HEK293 (cell line): Measurements from ENCODE around the gene SYNGR4.

ENCODE experiments used
- INSM2 ChIP-seq: fragments of 450-650 bp; formaldehyde crosslinking; IDR thresholded peaks from 2 replicates; pipeline ENCODE4 v1.5.1; 2016; ENCODE audit warnings: missing biosample characterization, missing genetic modification characterization
- KLF7 ChIP-seq: fragments of 450-650 bp; formaldehyde crosslinking; IDR thresholded peaks from 2 replicates; pipeline ENCODE4 v1.5.1; 2016; ENCODE audit warnings: missing biosample characterization, missing genetic modification characterization, borderline replicate concordance
- REPIN1 ChIP-seq: fragments of 450-650 bp; formaldehyde crosslinking; IDR thresholded peaks from 2 replicates; pipeline ENCODE4 v1.5.1; 2017; ENCODE audit warnings: missing biosample characterization, missing genetic modification characterization, low read depth
- WT1 ChIP-seq: fragments of 450-650 bp; formaldehyde crosslinking; IDR thresholded peaks from 2 replicates; pipeline ENCODE4 v1.5.1; 2016; ENCODE audit warnings: missing biosample characterization, missing genetic modification characterization
- YY1 ChIP-seq: fragments of 450-650 bp; formaldehyde crosslinking; IDR thresholded peaks from 2 replicates; pipeline ENCODE4 v1.5.1; 2018; ENCODE audit warnings: missing biosample characterization, missing genetic modification characterization
- YY2 ChIP-seq: fragments of 450-650 bp; formaldehyde crosslinking; IDR thresholded peaks from 2 replicates; pipeline ENCODE4 v1.5.1; 2016; ENCODE audit warnings: missing biosample characterization, missing genetic modification characterization
- ZNF138 ChIP-seq: fragments of 450-650 bp; formaldehyde crosslinking; IDR thresholded peaks from 2 replicates; pipeline ENCODE4 v1.5.1; 2016; ENCODE audit warnings: missing biosample characterization, missing genetic modification characterization, borderline replicate concordance
- ZNF169 ChIP-seq: fragments of 450-650 bp; formaldehyde crosslinking; IDR thresholded peaks from 2 replicates; pipeline ENCODE4 v1.5.1; 2016; ENCODE audit warnings: missing biosample characterization, missing genetic modification characterization
- ZNF221 ChIP-seq: fragments of 450-650 bp; formaldehyde crosslinking; IDR thresholded peaks from 2 replicates; pipeline ENCODE4 v1.5.1; 2017; ENCODE audit warnings: missing biosample characterization, missing genetic modification characterization, borderline replicate concordance
- ZNF274 ChIP-seq, 2 experiments: fragments of 200-500 bp in 1 of 2; fragments of 450-650 bp in 1 of 2; sonication (Bioruptor generic) in 1 of 2; formaldehyde crosslinking in 1 of 2; IDR thresholded peaks; 2 replicates each; pipeline versions ENCODE4 v1.5.1 to v1.6.1; 2014 to 2016; ENCODE audit warnings: borderline replicate concordance in 1 of 2, inconsistent platforms in 1 of 2, low read length in 1 of 2, missing biosample characterization in 1 of 2, missing genetic modification characterization in 1 of 2
- ZNF394 ChIP-seq: fragments of 450-650 bp; formaldehyde crosslinking; IDR thresholded peaks from 2 replicates; pipeline ENCODE4 v1.5.1; 2016; ENCODE audit warnings: missing biosample characterization, missing genetic modification characterization, mild to moderate bottlenecking, moderate library complexity, borderline replicate concordance
- ZNF449 ChIP-seq: fragments of 450-650 bp; formaldehyde crosslinking; IDR thresholded peaks from 2 replicates; pipeline ENCODE4 v1.5.1; 2017; ENCODE audit warnings: missing biosample characterization, mild to moderate bottlenecking, missing genetic modification characterization, moderate library complexity
- ZNF473 ChIP-seq: fragments of 450-650 bp; formaldehyde crosslinking; IDR thresholded peaks from 2 replicates; pipeline ENCODE4 v1.5.1; 2017; ENCODE audit warnings: missing biosample characterization, missing genetic modification characterization
- ZNF48 ChIP-seq: fragments of 450-650 bp; formaldehyde crosslinking; IDR thresholded peaks from 2 replicates; pipeline ENCODE4 v1.5.1; 2016; ENCODE audit warnings: missing biosample characterization, missing genetic modification characterization
- ZNF548 ChIP-seq: fragments of 450-650 bp; formaldehyde crosslinking; IDR thresholded peaks from 2 replicates; pipeline ENCODE4 v1.5.1; 2016; ENCODE audit warnings: missing biosample characterization, missing genetic modification characterization
- ZNF555 ChIP-seq: fragments of 450-650 bp; formaldehyde crosslinking; conservative IDR thresholded peaks from 2 replicates; pipeline ENCODE4 v1.5.1; 2017; ENCODE audit warnings: missing biosample characterization, mild to moderate bottlenecking, missing genetic modification characterization, inconsistent platforms
- ZNF623 ChIP-seq: fragments of 450-650 bp; formaldehyde crosslinking; IDR thresholded peaks from 2 replicates; pipeline ENCODE4 v1.5.1; 2016; ENCODE audit warnings: missing biosample characterization, missing genetic modification characterization
- ZNF624 ChIP-seq: fragments of 450-650 bp; formaldehyde crosslinking; IDR thresholded peaks from 2 replicates; pipeline ENCODE4 v1.5.1; 2017; ENCODE audit warnings: missing biosample characterization, missing genetic modification characterization
- ZNF658 ChIP-seq: fragments of 450-650 bp; formaldehyde crosslinking; IDR thresholded peaks from 2 replicates; pipeline ENCODE4; 2016; ENCODE audit warnings: missing biosample characterization, missing genetic modification characterization
- ZNF692 ChIP-seq: fragments of 450-650 bp; formaldehyde crosslinking; IDR thresholded peaks from 2 replicates; pipeline ENCODE4 v1.5.1; 2016; ENCODE audit warnings: missing biosample characterization, missing genetic modification characterization
- ZSCAN5A ChIP-seq: fragments of 450-650 bp; formaldehyde crosslinking; IDR thresholded peaks from 2 replicates; pipeline ENCODE4 v1.5.1; 2016; ENCODE audit warnings: missing biosample characterization, missing genetic modification characterization
- TF ChIP-seq, protein P1 (sequence below): fragments of 450-650 bp; formaldehyde crosslinking; optimal IDR thresholded peaks from 2 replicates; pipeline ENCODE3; 2016; ENCODE audit warnings: missing biosample characterization, mild to moderate bottlenecking, missing genetic modification characterization
- TF ChIP-seq, protein P2 (sequence below): fragments of 450-650 bp; formaldehyde crosslinking; IDR thresholded peaks from 2 replicates; pipeline ENCODE4 v1.5.1; 2016; ENCODE audit warnings: missing biosample characterization, missing genetic modification characterization
- TF ChIP-seq, protein P3 (sequence below): fragments of 450-650 bp; formaldehyde crosslinking; IDR thresholded peaks from 2 replicates; pipeline ENCODE4 v1.5.1; 2016; ENCODE audit warnings: missing biosample characterization, missing genetic modification characterization

Gene SYNGR4

GRCh38 chr19:48363500-48363809, 712 bp upstream of the SYNGR4 start (continued):
- TF ChIP-seq ZNF449 (tag by site-specific recombination) (peak; percentile 44; the same call in 1 of the 2 replicates), ZNF548 (tag by site-specific recombination) (no peak), ZNF692 (no peak; the same call in 1 of the 2 replicates), ZNF48 (no peak), ZNF623 (tag by site-specific recombination) (0 out of 2 replicates have a peak, but pooled peaks have one; percentile 12), ZNF624 (tag by site-specific recombination) (no peak), ZNF658 (tag by site-specific recombination) (no peak), ZNF169 (tag by site-specific recombination) (no peak), WT1 (tag by site-specific recombination) (0 out of 2 replicates have a peak, but pooled peaks have one; percentile 13), KLF7 (no peak), ZNF473 (tag by site-specific recombination) (no peak), ZNF221 (no peak), ZNF394 (tag by site-specific recombination) (no peak), ZSCAN5A (tag by site-specific recombination) (no peak), YY1 (no peak), ZNF138 (tag by site-specific recombination) (no peak), REPIN1 (0 out of 2 replicates have a peak, but pooled peaks have one; percentile 4), ZNF555 (tag by site-specific recombination) (no peak), INSM2 (tag by site-specific recombination) (no peak), YY2 (tag by site-specific recombination) (no peak), ZNF274 (IDR thresholded peaks at IDR 0.05; ENCODE audit: low read length) (no peak), ZNF274 (tag by site-specific recombination; IDR thresholded peaks at IDR 0.05; ENCODE audit: borderline replicate concordance) (no peak)
- TF ChIP-seq, protein P1, sequence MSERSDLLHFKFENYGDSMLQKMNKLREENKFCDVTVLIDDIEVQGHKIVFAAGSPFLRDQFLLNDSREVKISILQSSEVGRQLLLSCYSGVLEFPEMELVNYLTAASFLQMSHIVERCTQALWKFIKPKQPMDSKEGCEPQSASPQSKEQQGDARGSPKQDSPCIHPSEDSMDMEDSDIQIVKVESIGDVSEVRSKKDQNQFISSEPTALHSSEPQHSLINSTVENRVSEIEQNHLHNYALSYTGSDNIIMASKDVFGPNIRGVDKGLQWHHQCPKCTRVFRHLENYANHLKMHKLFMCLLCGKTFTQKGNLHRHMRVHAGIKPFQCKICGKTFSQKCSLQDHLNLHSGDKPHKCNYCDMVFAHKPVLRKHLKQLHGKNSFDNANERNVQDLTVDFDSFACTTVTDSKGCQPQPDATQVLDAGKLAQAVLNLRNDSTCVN (tag by site-specific recombination): no peak
- TF ChIP-seq, protein P2, sequence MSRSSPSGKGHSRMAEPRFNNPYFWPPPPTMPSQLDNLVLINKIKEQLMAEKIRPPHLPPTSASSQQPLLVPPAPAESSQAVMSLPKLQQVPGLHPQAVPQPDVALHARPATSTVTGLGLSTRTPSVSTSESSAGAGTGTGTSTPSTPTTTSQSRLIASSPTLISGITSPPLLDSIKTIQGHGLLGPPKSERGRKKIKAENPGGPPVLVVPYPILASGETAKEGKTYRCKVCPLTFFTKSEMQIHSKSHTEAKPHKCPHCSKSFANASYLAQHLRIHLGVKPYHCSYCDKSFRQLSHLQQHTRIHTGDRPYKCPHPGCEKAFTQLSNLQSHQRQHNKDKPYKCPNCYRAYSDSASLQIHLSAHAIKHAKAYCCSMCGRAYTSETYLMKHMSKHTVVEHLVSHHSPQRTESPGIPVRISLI (tag by site-specific recombination): no peak
- TF ChIP-seq, protein P3, sequence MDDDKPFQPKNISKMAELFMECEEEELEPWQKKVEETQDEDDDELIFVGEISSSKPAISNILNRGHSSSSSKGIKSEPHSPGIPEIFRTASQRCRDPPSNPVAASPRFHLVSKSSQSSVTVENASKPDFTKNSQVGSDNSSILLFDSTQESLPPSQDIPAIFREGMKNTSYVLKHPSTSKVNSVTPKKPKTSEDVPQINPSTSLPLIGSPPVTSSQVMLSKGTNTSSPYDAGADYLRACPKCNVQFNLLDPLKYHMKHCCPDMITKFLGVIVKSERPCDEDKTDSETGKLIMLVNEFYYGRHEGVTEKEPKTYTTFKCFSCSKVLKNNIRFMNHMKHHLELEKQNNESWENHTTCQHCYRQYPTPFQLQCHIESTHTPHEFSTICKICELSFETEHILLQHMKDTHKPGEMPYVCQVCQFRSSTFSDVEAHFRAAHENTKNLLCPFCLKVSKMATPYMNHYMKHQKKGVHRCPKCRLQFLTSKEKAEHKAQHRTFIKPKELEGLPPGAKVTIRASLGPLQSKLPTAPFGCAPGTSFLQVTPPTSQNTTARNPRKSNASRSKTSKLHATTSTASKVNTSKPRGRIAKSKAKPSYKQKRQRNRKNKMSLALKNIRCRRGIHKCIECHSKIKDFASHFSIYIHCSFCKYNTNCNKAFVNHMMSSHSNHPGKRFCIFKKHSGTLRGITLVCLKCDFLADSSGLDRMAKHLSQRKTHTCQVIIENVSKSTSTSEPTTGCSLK (tag by site-specific recombination): no peak
